Activated CD8-positive, alpha-beta memory T cell treated with anti-CD3 and anti-CD28 coated beads, Interleukin-2, amount 50 U/mL, for 24 hours (primary cell): ENCODE measurements around the gene PRRT2.
"Not testable (repeated sequence)": the region's sequence is repeated elsewhere in the genome, so short reads cannot be mapped to it uniquely, and the experiment has no call there.

Source experiments
- DNase-seq: peaks from one replicate; pipeline ENCODE4 v3.0.0-alpha.2; 2020; ENCODE audit errors: extremely low read depth

PRRT2 gene

DNA sequence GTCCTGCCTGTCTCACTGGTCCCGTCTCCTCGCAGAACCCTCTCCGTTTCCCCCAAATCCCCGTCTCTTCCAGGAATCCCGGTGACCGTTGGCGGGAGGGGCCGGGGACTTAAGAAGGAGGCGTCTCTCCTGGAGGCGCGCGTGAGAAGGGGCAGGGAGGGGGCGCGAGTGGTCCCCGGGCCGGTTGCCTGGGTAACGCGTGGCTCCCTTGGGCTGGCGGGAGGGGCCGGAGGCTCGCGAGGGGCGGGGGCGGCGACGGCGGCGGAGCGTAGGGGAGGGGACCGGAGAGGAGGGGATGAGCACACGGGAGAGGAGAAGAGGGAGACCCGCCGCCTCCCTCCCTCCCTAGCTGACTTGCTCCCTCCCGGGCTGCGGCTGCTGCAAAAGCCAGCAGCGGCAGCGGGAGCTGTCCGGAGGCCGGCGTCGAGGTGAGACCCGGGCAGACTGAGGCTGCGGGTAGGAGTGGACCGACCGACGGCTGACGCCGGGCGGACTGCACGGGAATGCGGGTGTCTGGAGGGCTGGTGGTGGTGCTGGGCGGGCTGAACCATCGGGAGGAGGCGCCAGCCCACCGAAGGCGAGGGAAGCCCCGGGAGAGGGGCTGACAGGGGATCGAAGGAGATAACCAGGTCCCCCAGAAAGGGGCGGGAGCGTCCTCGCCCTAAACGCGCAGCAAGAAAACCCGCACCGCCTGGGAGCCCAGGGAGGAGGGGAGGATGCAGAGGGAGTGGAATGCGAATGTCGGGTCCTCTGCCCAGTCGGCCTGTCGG lies at the start of gene PRRT2:
Gene PRRT2, plus strand, starts transcription at position 298 of the 770 bp plus-strand sequence. CDS start 862 bp downstream, outside the sequence.
- DNase-seq: no peak

GRCh38 chr16:29763326-29763725 lies 48.7 kb upstream of the PRRT2 start:
- no peak for DNase-seq

- DNase-seq: no peak
Observed at GRCh38 chr16:29765167-29766032, 46.6 kb upstream of the PRRT2 start.

GRCh38 chr16:29766571-29766970 lies 45.4 kb upstream of the PRRT2 start:
- DNase-seq: no peak

DNA sequence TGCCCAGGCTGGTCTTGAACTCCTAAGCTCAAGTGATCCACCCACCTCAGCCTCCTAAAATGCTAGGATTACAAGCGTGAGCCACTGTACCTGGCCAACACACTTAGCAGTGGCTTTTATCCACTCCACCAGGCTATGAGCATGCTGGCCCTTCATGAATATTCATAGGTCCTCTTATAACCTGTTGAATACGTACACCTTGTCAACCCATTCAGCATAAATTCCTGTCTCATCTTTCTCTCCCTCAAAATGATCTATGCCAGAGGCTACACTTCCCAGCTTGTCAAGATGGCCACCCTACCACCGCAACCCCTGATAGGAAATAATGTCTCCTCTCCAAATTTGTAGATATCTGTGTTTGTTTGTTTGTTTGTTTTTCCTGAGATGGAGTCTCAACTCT lies 44.9 kb upstream of the PRRT2 start:
- DNase-seq: no peak

- no peak for DNase-seq
Observed at GRCh38 chr16:29769507-29769906, 42.5 kb upstream of the PRRT2 start.

DNA sequence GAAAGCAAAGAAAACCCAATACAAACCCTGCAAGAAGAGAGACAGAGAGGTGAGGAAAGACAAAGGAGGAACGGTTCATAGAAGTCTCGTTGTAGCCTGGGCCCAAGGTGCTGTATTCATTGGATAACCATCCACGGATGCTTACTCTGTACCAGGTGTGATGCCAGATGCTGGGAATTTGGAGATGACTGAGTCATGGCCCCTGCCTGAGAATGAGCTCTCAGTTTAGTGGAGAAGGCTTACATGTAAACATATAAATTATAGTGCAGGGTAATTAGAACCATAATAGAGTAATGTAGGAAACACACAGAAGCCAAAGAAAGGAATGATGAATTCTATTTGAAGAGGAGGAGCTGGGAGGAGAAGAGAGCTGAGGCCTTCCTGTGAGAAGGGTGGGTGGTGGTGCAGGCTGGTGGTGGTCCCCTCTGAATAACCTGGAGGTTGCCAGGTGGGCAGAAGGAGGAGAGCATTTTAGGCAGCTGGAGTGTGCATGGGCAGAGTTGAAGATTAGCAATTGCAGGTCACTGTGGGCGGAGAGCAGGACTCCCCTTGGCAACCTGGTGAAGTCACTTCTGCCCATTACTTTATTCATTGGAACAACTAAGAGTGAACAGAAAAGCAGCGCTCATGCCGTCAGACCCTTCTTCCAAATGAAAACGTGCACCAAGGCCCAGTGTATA lies 41.6 kb upstream of the PRRT2 start:
- no peak for DNase-seq

DNA sequence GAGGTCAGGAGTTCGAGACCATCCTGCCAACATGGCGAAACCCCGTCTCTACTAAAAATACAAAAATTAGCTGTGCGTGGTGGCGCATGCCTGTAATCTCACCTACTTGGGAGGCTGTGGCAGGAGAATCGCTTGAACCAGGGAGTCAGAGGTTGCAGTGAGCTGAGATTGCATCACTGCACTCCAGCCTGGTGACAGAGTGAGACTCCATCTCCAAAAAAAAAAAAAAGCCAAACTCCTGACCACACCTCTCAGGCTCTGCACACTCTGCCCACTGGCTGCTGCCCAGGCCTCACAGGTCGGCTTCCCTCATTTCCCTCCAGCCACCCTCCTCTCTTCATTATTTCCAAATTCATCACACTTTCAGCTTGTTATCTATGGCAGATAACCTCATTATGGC lies 39.7 kb upstream of the PRRT2 start:
- not testable (repeated sequence) for DNase-seq

DNA sequence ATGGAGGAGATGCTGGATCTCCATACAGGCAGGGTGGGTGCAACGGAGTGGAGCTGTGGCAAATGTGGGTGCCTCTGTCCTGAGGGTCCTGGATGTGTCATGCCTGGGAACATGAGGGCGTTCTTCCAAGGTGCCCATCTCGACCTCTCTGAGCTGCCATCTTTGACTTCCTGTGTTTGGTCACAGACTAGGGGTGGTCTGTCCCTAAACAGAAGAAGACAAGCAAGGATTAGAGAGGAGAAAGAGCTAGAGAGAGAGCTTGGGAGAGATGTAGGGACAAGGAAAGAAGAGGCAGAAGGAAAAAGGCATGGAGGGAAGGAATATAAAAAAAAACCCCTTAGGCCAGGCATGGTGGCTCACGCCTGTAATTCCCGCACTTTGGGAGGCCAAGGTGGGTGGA lies 37.3 kb upstream of the PRRT2 start:
- DNase-seq: no peak

DNA sequence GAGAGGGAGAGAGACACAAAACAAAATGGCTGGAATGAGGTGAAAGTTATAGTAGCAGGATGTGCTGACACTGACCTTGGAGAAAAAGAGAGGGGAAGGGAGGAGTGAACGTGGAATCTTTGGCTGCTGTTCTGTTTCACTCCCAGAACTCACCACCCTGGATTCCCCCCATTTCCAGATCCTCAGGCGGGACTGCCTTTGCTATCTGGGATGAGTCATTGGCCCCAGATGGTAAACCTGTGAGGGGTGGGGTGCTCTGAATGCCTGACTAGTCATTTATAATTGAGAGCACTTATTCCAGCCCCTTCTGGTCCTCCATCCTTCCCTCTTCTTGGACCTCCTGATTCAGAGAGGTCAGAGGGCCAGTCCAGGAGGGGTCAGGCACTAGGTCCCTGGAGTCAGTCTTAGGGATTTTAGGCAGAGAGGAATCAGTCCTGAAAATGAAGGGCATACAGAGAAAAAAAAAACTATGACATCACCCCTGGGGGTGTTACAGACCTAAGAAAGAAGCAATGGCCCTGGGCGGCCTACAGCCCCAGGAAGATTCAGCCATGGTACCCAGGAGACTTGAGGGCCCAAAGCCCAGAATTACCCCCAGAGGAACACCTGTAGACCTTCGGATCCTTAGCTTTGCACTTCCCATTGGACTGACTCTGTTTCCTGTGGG lies 36.1 kb upstream of the PRRT2 start:
- DNase-seq: no peak

DNA sequence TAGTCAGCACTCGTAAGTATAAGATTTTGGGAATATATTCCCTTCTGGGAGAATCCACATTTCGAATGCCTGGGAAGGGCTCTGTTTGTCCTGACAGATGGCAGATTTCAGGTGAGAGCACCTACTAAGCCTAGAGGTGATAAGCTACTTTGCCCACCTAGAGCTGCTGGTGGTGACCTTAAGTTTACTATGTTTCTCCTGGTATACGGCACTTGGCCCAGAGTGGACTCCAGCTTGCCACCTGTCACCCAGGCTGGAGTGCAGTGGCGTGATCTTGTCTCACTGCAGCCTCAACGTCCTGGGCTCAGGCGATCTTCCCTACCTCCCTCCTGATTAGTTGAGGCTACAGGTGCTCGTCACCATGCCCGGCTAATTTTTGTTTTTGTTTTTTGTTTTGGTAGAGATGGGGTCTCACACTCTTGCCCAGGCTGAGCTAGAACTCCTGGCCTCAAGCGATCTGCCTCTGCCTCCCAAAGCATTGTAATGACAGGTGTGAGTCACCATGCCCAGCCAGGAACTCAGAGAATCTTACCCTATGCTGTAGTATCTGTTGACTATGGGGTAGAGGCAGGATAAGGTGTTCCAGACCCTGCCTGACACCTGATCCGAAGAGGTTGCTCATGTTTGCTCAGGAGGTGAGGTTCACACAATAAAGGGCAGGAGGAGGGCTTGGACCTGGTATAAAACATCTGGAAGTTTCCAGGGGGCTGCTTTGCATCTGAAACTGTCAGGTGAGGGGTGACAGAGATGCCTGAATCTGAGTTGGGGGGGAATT lies 34.2 kb upstream of the PRRT2 start, which contains the start of gene ZG16:
Gene ZG16, plus strand, starts transcription at position 681 of the 775 bp plus-strand sequence. CDS start 1,011 bp downstream, outside the sequence.
- DNase-seq: no peak

- DNase-seq: no peak
Observed at GRCh38 chr16:29779474-29779873, 32.5 kb upstream of the PRRT2 start.

DNA sequence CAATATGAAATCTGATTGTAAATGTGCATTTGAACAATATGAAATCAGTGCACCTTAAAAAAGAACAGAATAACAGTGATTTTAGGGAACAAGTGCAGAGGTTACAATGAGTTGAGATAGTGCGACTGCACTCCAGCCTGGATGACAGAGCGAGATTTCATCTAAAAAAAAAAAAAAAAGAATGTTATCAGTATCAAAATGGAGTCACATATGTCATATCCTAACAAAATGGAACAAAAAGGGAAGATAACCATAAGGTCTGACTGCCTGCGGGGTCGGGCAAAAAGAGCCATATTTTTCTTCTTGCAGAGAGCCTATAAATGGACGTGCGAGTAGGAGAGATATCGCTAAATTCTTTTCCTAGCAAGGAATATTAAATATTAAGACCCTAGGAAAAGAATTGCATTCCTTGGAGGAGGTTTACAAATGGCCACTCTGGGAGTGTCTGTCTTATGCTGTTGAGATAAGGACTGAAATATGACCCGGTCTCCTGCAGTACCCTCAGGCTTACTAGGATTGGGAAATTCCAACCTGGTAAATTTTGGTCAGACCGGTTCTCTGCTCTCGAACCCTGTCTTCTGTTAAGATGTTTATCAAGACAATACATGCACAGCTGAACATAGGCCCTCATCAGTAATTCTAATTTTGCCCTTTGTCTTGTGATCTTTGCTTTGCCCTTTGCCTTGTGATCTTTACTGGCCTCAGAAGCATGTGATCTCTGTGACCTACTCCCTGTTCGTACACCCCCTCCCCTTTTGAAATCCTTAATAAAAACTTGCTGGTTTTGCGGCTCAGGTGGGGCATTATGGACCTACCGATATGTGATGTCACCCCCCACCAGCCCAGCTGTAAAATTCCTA lies 28.7 kb upstream of the PRRT2 start:
- not testable (repeated sequence) for DNase-seq

DNA sequence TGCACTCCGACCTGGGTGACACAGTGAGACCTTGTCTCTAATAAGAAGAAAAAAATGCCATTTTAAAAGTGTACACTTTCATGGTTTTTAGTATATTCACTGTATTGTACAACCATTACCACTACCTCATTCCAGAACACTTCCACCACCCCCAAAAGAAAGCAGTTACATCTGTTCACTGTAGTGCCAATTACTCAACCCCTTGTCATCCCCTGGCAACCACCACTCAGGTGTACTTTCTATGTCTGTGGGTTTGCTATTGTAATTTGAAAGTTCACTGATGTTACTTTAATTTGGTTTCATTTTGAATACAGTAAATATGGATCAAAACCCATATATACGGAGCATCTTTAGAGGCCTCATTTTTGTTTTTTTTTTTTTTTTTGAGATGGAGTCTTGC lies 27.8 kb upstream of the PRRT2 start:
- no peak for DNase-seq

DNA sequence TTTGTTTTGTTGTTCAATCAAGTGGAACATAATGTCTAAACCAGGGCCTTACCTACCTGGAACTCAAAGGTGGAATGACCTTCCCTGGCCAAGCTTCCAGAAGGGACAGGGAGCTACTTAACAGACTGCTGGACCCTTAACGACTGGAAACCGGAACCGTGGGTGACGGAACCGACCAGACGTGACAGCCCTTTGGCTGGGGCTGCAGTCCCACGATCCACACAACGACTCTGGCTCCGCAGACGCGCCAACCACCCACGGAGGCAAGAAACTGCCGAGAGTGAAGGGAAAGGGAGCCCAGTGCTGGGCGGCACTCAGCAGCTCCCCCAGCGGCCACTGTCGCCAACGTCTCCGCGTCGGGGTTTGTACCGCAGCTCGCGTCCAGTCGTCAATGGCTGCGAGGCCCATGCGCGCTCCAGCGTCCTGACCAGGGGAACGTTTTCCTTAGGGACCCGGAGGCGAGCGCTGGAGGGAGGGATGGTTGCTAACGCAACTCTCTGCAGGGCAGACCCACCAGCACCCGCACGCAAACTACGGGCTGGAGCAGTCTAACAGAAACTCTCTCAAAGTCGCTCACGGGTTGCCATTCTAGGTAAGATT lies 27.0 kb upstream of the PRRT2 start:
- no peak for DNase-seq

- DNase-seq: not testable (repeated sequence)
Observed at GRCh38 chr16:29787155-29787554, 24.8 kb upstream of the PRRT2 start.

DNA sequence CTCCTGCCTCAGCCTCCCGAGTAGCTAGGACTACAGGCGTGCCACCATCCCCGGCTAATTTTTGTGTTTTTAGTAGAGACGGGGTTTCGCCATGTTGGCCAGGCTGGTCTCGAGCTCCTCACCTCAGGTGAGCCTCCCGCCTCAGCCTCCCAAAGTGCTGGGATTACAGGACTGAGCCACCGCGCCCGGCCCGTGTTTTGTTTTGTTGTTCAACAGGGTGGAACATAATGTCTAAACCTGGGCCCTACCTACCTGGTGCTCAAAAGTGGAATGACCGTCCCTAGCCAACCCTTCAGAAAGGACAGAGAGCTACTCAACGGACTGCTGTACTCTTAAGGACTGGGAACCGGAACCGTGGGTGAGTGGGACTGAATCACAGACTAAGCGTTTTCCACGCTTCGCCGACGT lies 22.2 kb upstream of the PRRT2 start:
- no peak for DNase-seq

DNA sequence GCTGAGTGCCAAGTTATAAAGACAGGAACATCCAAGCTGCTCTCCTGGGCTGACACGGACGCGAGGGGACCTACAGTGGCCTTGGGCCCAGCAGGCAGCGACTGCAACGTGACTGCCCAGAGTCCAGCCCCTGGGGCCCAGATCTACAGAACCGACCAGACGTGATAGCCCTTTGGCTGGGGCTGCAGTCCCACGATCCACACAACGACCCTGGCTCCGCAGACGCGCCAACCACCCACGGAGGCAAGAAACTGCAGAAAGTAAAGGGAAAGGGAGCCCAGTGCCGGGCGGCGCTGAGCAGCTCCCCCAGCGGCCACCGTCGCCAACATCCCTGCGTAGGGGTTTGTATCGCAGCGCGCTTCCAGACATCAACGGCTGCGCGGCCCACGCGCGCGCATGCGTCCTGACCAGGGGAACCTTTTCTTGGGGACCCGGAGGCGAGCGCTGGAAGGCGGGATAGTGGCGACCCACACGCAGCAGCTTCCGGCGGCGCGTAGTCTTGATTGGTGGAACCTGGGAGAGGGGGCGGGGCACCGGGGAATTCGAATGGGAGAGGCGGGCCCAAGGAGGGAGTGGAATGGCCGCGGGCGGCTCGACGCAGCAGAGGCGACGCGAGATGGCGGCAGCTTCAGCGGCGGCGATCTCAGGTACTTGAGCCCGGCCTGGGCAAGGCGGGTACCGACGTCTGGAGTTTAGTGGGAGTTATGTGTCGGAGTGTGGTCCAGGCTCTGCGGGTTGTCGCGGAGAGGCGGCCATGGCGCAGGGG lies 21.6 kb upstream of the PRRT2 start, which contains the start of gene KIF22:
Gene KIF22, plus strand, starts transcription at position 569 of the 766 bp plus-strand sequence. Its CDS starts 9 bp downstream, at position 578.
- DNase-seq: peak; percentile 99
